GM18867 (cell line): ENCODE data around the gene TNFRSF14.
"Not testable (repeated sequence)": the region's sequence is repeated elsewhere in the genome, so short reads cannot be mapped to it uniquely, and the experiment has no call there.

Experiments used
- ATAC-seq: cut with Tn5 transposase; IDR thresholded peaks from one replicate; pipeline ENCODE4 v1.9.1; 2021; ENCODE audit warnings: mild to moderate bottlenecking, moderate library complexity; ENCODE audit not compliant: unreplicated experiment

Gene TNFRSF14

GRCh38 chr1:2552189-2552588 lies 4.0 kb upstream of the TNFRSF14 start:
- ATAC-seq = no peak

- not testable (repeated sequence) for ATAC-seq
Measured at GRCh38 chr1:2553076-2553475, 3.1 kb upstream of the TNFRSF14 start.

- no peak for ATAC-seq
Measured at GRCh38 chr1:2553871-2554620, 2.1 kb upstream of the TNFRSF14 start.

- ATAC-seq = no peak
Measured at GRCh38 chr1:2554621-2555387, 1.4 kb upstream of the TNFRSF14 start.

GRCh38 chr1:2555634-2556276 lies 416 bp upstream of the TNFRSF14 start:
- no peak for ATAC-seq

- no peak for ATAC-seq
Measured at GRCh38 chr1:2556678-2557481, 709 bp downstream of the TNFRSF14 start.

- no peak for ATAC-seq
Measured at GRCh38 chr1:2557482-2558400, 1.6 kb downstream of the TNFRSF14 start.

- ATAC-seq = no peak
Measured at GRCh38 chr1:2558420-2558819, 2.2 kb downstream of the TNFRSF14 start.

GRCh38 chr1:2558861-2559260 lies 2.7 kb downstream of the TNFRSF14 start:
- no peak for ATAC-seq

GRCh38 chr1:2559509-2560298 lies 3.5 kb downstream of the TNFRSF14 start:
- no peak for ATAC-seq

GRCh38 chr1:2560299-2561073 lies 4.3 kb downstream of the TNFRSF14 start:
- ATAC-seq = no peak

- ATAC-seq = no peak
Measured at GRCh38 chr1:2561446-2561845, 5.3 kb downstream of the TNFRSF14 start.

- ATAC-seq = no peak
Measured at GRCh38 chr1:2561898-2562895, 6.0 kb downstream of the TNFRSF14 start.

GRCh38 chr1:2563205-2563604 lies 7.0 kb downstream of the TNFRSF14 start:
- ATAC-seq = no peak

GRCh38 chr1:2564006-2564814 lies 8.0 kb downstream of the TNFRSF14 start:
- no peak for ATAC-seq

GRCh38 chr1:2564815-2565374 lies 8.7 kb downstream of the TNFRSF14 start:
- no peak for ATAC-seq
